ENCODE results near the gene CLSTN2. TPM values are rescaled to one million over a fixed set of nuclear protein-coding genes. Genes with fewer than 3 reads are reported as not detected.

CLSTN2 gene
- total RNA-seq, 2 donors from 2014 or later, result 3.5 to 60.3 TPM

DNA sequence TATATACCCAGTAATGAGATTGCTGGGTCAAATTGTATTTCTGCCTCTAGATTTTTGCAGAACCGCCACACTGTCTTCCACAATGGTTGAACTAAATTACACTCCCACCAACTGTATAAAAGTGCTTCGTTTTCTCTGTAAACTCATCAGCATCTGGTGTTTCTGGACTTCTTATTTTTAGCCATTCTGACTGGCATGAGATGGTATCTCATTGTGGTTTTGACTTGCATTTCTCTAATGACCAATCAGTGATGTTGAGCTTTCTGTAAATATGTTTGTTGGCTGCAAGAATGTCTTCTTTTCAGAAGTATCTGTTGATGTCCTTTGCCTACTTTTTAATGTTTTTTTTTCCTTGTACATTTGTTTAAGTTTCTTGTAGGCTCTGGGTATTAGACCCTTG is 560.0 kb downstream of the CLSTN2 start:
- H3K4me1 ChIP-seq (replicated peaks), result no peaks in the 10 kb centered on the region
- no peaks in the 10 kb centered on the region for H3K36me3 ChIP-seq
- 66% methylated on average over 2 of the region's 2 CpGs for WGBS
- no peak for DNase-seq (ENCODE audit: low spot score)
- no peak overlapping the region for H3K4me3 ChIP-seq
- H3K27me3 ChIP-seq (replicated peaks; ENCODE audit: insufficient read depth), result no peaks in the 10 kb centered on the region
- no peak for TF ChIP-seq POLR2A (IDR thresholded peaks at IDR 0.05)
- no peak for TF ChIP-seq POLR2AphosphoS5 (IDR thresholded peaks at IDR 0.05)
- TF ChIP-seq, protein P1, sequence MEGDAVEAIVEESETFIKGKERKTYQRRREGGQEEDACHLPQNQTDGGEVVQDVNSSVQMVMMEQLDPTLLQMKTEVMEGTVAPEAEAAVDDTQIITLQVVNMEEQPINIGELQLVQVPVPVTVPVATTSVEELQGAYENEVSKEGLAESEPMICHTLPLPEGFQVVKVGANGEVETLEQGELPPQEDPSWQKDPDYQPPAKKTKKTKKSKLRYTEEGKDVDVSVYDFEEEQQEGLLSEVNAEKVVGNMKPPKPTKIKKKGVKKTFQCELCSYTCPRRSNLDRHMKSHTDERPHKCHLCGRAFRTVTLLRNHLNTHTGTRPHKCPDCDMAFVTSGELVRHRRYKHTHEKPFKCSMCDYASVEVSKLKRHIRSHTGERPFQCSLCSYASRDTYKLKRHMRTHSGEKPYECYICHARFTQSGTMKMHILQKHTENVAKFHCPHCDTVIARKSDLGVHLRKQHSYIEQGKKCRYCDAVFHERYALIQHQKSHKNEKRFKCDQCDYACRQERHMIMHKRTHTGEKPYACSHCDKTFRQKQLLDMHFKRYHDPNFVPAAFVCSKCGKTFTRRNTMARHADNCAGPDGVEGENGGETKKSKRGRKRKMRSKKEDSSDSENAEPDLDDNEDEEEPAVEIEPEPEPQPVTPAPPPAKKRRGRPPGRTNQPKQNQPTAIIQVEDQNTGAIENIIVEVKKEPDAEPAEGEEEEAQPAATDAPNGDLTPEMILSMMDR (IDR thresholded peaks at IDR 0.05), result no peak
- H3K9me3 ChIP-seq, result no peaks in the 10 kb centered on the region
- intact Hi-C loops (cut with DNase I), result loop anchor here (10.0 kb wide), 1 partner anchor 560 kb away; the partner anchor contains the start of gene CLSTN2
- no peak overlapping the region for H3K27ac ChIP-seq

- intact Hi-C loops (cut with DNase I), result loop anchor here (10.0 kb wide), 1 partner anchor 563 kb away; the partner anchor contains the start of gene CLSTN2
- Histone ChIP-seq H3K27me3 (replicated peaks; ENCODE audit: insufficient read depth) (no peaks in the 10 kb centered on the region), H3K4me3 (no peak overlapping the region), H3K36me3 (no peaks in the 10 kb centered on the region), H3K4me1 (replicated peaks) (no peaks in the 10 kb centered on the region), H3K27ac (no peak overlapping the region), H3K9me3 (no peaks in the 10 kb centered on the region)
- no peak for TF ChIP-seq POLR2AphosphoS5 (IDR thresholded peaks at IDR 0.05)
- TF ChIP-seq, protein P1 (IDR thresholded peaks at IDR 0.05), result no peak
- TF ChIP-seq POLR2A (IDR thresholded peaks at IDR 0.05), result no peak
- WGBS, result 97% methylated on average over 10 of the region's 11 CpGs
- DNase-seq (ENCODE audit: low spot score), result no peak
These were observed 562.3 kb downstream of the CLSTN2 start for GRCh38 chr3:140497331-140497730.

DNA sequence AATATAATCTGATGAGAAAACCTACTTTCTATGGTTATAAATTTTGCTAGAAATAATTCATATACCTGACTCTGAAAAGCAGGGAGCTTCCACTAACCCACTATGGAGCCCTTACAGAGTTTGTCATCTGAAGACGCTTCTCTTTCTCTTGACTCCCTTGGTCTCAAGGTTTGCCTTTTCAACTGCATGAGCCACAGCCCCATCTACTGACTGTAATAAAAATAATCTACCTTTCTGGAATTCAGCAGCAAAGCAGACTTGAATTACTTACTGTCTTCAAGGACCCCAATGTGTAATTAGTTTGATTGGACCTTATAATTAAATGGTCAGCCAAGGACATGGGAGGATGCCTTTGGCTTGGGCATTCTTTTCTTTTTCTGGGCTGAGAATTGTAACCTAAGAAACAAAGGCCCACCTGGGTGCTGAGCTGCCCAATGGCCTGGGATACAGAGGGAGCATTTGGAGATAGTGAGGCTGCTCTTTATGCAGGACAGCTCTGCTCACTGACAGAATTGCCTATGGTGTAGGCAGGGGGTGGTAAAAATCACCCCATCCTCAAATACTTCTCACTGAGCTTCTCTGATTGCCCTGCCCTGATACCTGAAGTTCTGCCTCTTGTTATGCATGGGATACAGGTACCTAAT is 564.3 kb downstream of the CLSTN2 start:
- Histone ChIP-seq H3K4me1 (replicated peaks) (no peaks in the 10 kb centered on the region), H3K36me3 (no peaks in the 10 kb centered on the region), H3K27ac (no peak overlapping the region), H3K27me3 (replicated peaks; ENCODE audit: insufficient read depth) (no peaks in the 10 kb centered on the region), H3K9me3 (no peaks in the 10 kb centered on the region), H3K4me3 (no peak overlapping the region)
- intact Hi-C loops (cut with DNase I), result loop anchor here (10.0 kb wide), 1 partner anchor 564 kb away; the partner anchor contains the start of gene CLSTN2
- WGBS, result 45% methylated on average over 1 of the region's 1 CpG
- DNase-seq (ENCODE audit: low spot score), result no peak
- TF ChIP-seq POLR2AphosphoS5 (IDR thresholded peaks at IDR 0.05), result no peak
- no peak for TF ChIP-seq POLR2A (IDR thresholded peaks at IDR 0.05)
- TF ChIP-seq, protein P1 (IDR thresholded peaks at IDR 0.05), result peak in 2 of 4 experiments; percentile 23 to 44

GRCh38 chr3:140500473-140500872 is 565.5 kb downstream of the CLSTN2 start:
- no peak for TF ChIP-seq POLR2AphosphoS5 (IDR thresholded peaks at IDR 0.05)
- TF ChIP-seq, protein P1 (IDR thresholded peaks at IDR 0.05), result no peak
- TF ChIP-seq POLR2A (IDR thresholded peaks at IDR 0.05), result no peak
- H3K27ac ChIP-seq, result no peak overlapping the region
- DNase-seq (ENCODE audit: low spot score), result no peak
- no peaks in the 10 kb centered on the region for H3K9me3 ChIP-seq
- H3K4me3 ChIP-seq, result no peak overlapping the region
- 38% methylated on average over 2 of the region's 2 CpGs for WGBS
- intact Hi-C loops (cut with DNase I), result no loop called here
- H3K36me3 ChIP-seq, result no peaks in the 10 kb centered on the region
- no peaks in the 10 kb centered on the region for H3K4me1 ChIP-seq (replicated peaks)
- no peaks in the 10 kb centered on the region for H3K27me3 ChIP-seq (replicated peaks; ENCODE audit: insufficient read depth)

Measured in prostate gland (tissue), 2 donors.